DMS79 (cell line): Measurements from ENCODE around the gene CNTNAP2.

Experiments used
- DNase-seq: peaks from one replicate; lab custom pipeline; 2025; lab: John Stamatoyannopoulos, UW

CNTNAP2 gene

DNA sequence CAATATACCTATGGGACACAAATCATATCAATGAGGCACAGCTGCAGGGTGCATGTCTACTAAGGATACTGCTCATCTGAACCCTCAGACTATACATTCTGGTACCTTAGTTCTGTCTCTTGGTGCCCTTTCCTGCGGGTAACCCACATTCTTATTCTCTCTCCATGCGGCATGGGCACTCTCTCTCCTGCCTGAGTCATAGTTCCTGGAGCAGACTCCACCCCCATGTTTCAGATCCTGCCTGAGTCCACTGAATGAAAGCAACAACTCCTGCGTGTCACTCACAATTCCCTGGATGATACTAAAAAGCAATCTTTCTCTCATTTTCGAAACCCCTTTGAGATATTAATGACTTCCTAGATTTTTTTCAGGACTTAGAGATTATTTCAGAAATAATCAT lies 1820.8 kb downstream of the CNTNAP2 start:
- DNase-seq = no peak

DNA sequence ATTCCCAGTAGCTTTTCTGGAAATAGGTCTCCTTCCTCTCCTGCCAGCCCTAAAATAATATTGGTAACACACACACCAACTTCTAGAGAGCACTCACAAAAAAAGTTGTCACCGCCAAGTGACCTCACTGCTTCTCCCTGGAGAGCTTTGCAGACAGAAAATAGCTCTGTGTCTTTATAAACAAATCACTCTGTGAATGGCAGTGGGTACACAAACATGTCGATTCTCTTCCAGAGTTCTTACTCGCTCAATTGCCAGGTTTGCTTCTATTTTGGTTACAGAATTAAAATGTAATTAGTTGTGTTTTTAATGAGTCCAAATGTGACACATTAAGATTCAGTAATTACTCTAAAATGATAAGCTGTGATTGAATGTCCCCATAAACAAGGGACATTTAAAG lies 1824.8 kb downstream of the CNTNAP2 start:
- no peak for DNase-seq

DNA sequence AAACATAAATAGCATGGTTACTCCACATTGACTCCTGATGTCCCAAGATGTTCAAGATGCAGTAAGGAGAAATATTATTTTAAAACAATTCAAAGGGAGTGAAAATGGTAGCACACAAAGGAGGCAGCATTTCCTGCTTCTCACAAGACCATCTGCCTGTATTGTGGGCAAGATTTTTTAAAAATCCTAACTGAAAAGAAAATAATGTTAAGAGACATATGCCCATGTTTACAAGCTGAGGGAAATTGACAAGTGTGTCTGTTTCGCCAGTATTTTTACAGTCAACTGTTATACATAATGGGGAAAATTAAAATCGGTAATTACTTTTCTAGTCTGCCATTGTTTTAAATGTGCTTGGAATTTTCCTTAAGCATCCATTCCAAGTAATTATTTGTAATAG lies 1827.7 kb downstream of the CNTNAP2 start:
- DNase-seq = no peak

DNA sequence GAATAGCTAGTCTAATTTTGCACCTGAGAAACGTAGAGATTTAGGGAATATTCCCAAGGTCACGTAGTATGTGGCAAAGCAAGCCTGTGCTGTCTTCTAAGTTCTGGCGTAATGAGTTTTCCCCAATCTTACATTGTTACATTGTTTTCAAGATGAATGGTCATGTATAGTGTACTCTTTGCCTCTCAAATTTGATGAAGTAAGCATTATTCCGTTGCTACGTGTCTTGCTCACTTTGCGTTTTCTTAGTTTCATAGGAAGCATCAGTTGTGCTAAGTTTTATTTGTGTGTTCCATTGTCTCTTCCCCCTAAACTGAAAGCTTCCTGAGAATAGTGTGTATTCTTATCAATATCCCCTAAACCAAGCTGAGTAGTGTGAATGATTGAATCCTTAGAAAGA lies 1836.3 kb downstream of the CNTNAP2 start:
- no peak for DNase-seq

DNA sequence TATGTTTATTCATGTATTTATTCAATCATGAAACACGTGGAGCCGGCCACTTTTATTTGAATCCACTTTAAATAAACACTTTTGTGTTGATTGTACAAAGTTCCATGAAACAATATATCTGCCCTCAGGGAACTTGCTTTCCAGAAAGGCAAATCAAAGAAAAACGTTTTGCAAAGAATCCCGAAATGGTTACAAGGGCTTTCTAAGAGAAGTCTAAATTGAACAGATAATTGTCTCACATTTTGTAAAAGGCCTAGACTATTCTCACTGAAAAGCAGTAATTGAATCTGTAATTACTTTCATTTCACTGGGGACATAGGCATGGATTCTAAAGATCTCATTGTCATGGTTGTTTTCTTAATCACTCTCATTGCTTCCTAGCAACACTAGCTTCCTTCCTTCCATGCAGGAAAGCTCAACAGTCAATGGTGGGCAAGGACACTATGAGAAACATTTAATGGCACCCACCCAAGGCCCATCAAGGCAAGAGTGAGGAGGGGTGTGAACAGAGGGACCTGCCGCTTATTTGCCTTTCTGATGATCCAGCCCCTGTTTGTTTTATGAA lies 1851.5 kb downstream of the CNTNAP2 start:
- no peak for DNase-seq

DNA sequence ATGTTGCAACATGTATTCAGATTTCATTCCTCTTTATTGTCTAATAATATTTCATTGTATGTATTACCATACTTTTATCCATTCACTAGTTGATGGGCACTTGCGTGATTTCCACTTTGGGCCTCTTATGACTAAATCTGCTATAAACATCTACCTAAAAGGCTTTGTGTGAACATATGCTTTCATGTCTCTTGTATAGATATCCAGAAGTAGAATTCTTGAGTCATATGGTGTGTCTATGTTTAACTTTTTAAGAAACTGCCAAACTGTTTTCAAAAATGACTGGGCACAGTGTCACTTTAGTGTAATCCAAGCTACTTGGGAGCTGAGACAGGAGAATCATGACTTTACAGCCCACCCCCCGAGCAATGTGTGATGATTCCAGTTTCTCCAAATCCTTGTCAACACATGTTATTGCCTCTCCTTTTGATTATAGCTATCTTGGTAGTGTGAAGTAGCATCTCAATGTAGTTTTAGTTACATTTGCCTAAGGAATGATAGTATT lies 1855.1 kb downstream of the CNTNAP2 start:
- DNase-seq = no peak

DNA sequence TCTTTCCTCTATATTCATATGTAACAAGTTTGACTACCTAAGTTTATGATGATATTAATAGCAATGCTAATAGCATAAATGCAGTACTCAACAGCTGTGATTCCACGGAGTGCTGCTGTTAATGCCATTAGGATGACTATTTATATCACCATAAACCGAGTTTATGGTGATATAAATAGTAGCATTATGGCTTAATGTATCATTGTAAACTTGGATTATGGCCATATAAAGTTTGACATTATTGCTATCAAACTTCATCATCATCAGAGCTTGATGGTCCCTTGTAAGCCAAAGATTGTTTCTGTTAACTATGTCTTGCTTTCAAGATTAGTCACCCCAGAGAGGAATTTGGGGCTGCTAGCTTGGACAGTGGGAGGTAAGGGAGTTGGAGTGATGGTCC lies 1861.6 kb downstream of the CNTNAP2 start:
- DNase-seq = no peak

DNA sequence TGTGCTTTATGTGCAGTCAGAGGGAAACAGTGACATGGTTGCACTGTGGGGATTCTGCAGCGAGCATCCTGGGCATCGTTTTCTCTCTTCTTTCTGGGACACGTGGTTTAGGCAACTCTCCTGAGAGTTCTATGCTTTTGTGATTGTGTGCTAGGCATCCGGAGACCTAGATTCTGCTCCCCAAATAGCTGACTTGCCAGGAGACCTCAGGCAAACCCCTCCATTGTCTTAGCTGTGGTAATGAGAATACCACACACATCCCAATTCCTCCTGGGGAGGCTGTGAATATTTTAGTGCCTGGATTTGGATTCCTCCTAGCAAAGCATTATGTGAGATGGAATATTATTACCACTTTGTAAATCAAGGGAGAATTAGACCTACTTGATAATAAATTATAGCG lies 1862.0 kb downstream of the CNTNAP2 start:
- DNase-seq = no peak

DNA sequence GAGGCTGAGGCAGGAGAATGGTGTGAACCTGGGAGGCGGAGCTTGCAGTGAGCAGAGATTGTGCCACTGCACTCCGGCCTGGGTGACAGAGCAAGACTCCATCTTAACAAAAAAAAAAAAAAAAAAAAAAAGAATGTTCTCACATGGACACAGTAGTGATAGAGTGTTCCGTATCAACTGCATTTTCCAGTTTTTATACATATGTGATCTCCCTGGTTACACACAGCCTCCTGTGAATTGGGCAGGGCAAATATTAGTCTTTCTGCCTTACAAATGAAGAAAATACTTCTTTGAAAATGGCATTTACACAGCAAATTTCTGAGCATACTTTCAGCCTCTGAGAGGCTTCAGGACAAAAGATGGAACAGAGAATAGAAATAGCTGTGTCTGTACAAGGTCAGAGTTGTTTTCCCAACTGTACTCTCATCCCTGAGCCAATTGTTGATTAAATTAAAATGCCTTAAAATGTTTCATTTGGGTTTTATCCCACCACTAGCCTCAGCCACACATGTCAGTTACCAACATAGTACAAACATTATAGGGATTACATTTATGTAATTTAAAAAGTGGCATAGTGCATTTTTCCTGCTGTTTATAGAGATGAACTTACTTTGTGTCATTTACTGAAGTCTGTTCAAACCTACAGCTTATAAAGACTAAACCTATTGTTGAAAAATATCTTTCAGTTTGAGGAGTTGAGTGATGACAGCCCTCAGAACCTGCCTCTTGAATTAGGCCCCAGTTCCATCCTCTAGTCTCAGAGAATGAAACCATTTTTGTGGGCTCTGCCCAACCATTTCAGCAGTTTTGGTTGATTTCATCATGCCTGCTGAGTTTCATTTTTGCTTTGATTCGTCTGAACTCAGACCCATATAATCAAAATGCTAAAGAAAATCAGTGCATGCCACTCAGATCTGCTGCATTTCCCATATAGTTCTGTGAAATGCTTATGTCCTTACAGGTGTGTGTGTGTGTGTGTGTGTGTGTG lies 1864.5 kb downstream of the CNTNAP2 start:
- no peak for DNase-seq

DNA sequence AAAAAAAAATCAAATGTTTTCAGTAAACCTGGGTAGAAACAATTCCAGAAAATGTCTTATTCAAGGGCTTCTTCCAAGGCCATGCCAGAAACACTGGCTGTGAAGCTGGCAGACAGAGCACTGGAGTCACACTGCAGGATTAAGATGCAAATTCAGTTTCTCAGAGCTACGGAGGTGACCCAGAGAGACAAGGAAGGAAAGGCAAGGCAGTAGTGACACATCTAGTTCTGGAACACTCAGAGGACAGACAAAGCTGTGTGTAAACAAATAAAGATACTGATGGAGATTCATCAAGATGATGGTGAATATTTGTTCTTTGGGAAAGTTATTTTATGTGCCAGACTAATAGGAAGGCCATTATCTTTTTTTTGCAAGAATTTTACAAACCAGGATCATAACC lies 1865.7 kb downstream of the CNTNAP2 start:
- DNase-seq = no peak

DNA sequence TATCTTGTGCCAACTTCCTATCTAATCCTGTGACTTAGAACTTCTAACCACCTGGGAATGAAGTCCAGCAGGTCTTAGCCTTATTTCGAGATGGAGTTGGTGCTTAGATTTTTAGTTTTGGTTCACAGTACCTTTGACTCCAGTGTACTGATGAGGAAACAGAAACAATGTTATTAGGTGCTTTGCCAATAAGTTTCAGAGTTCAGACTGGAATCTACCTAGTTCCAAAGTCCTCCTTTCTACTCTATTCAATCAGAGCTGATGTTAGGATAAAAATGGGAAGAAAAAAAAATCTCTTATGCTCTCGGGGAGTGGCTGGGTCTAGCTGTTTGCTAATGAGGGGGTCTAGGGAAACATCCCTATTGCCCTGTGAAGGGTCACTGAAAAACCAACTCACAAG lies 1867.7 kb downstream of the CNTNAP2 start:
- DNase-seq = no peak

DNA sequence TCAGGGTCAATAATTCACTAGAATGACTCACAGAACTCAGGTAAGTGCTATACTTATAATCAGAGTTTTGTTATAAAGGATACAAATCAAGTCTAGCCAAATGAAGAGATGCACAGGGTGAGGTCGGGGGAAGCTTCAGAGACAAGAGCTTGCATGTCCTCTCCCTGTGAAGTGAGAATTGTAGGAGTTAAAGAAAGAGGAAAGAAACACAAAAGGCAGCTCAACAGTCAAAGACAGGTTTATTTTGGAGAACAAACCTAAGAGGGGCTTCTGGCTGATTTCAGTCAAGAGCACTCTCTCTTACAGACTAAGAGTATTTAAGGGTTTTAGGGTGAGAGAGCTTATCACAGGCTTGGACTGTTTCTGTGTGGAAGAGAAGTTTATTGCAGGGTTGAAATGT lies 1873.5 kb downstream of the CNTNAP2 start:
- DNase-seq = no peak

DNA sequence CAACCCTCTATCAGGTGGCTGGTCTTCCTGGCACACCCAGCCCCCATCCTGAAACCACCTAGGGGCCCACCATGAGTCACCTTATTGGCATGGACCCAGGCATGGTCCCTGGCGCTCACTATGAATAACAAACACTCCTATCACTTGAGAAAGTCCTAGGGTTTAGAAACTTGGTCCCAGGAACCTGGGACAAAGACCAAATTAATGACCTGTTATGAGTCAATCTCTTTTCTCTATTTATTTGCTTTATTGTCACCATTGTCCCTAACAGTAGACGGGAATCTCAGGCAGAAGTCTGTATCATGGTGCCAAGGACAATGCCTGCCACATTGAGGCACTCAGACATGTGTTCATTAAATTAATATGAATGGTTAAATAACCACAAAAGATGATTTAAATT lies 1874.3 kb downstream of the CNTNAP2 start:
- DNase-seq = no peak

DNA sequence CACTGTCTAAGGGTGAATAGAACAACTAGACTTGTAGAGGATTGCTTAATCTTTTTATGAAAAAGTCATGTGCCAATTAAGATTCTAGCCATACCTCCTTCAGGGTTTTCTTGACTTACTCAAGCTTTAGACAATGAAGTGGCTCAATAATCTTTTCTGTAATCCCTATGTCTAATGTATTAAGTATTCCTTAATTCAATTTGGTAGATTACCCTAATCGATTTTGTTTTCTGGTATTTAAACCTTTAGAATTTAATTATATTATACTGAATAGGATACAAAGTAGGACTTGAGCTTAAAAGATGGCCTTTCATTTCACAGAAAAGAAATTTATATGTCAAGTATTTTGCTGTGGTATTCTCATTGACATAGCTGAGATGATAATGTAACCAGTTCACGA lies 1876.1 kb downstream of the CNTNAP2 start:
- DNase-seq = no peak

DNA sequence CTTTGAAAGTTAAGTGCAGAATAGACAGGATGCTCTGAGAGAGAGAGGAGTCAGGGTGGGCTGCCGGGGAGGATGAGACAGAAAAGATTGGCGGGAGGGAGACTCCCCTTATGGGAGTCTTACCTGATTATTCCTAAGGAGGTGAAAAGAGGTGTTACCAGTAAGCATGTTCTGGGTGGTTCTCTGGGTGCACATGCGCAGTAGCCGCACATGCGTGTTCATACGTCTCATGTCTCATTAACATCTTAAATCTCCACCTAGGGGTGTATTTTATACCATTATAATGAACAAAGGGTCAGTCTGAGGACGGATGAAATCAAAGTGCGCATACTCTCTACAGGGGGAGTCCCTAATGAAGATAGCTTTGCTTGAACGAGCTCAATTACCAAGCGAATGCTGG lies 1881.0 kb downstream of the CNTNAP2 start:
- no peak for DNase-seq

DNA sequence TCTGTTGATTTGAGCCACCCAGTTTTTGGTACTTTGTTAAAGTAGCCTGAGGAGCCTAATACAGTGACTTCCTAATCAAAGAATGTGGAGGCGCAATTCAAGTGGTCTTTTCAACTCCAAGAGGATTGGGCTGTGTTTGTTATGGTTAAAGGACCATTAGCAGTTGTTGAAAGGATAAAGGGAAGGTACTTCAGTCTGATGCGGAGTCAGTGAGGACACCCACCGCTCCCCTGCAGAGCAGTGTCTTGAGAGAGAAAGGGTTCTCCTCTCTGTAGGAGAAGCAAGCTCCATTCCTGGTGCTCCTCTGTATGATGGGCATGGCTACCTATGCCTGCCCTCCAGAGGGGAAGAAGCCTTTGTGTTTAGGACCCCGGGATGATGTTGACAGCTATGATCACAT lies 1883.4 kb downstream of the CNTNAP2 start:
- DNase-seq = no peak

DNA sequence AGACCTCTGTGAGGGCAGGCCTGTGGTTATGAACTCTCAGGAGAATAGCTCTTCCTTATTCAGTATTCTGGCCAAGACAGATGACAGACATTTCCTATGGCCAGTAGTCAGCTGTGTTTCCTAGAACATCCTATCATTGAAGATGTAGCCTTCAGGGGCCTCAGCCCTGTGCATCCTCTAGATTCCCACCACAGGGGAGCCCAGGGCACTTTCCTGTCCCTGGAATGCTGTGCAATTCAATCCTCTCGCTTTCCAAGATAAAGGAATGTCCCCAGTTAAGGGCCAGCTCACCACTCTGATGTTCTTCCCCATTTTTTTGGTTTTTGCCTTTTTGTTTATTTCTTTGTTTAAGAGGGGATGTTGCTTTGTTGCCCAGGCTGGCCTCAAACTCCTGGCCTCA lies 1895.2 kb downstream of the CNTNAP2 start:
- DNase-seq = no peak

DNA sequence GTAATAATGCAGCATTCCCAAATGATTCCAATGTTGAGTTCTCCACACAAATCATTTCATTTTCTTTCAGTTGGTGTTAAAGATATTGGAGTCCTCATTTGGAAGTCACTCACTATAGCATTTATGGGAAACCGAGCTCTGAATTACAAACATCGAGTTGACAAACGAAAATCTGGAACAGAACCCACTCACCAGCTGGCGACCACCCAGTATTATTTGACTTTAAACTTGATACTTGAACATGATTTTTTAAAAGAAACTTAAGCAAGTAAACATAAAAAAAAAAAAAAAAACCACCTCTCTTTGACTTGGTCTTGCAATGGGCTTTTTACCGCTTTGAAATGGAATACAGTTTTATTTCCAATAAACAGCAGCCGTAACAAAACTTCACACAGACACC lies 1897.4 kb downstream of the CNTNAP2 start:
- no peak for DNase-seq

DNA sequence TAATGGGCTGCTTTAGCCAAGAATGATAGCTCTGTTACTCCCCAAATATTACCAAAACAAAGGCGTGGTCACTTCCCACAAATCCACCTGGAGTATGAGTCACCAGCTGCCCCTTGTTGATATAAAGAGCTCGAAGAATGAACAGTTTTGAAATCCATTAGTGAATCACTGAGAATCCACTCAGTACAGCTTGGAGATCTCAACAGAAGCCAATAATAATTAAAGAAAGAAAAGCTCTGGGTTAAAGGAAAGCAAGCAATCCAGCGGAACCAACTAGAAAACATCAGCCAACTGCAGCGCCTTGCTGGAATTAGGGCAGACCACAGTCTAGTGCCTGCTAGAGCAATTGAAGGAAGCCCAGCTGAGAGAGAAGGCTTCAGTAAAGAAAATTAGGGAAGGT lies 1897.9 kb downstream of the CNTNAP2 start:
- peak; percentile 70 for DNase-seq

DNA sequence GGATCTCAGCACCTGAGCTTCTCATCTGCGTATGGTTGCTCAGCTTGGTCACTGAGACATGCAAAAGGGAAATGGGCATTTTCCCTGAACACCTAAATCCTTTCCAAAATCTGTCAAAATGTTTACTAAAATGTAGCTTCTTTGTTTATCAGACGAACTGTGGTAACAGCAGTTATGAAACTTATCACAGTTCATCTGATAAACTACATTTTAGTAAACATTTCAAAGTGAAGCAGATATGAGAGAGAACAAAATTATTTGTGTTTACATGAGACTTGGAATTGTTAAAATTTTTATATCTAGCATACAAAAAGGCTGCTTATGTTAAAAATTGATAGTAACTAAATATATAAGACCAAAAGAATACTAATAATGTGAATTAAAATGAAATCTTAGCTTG lies 1900.5 kb downstream of the CNTNAP2 start:
- no peak for DNase-seq

DNA sequence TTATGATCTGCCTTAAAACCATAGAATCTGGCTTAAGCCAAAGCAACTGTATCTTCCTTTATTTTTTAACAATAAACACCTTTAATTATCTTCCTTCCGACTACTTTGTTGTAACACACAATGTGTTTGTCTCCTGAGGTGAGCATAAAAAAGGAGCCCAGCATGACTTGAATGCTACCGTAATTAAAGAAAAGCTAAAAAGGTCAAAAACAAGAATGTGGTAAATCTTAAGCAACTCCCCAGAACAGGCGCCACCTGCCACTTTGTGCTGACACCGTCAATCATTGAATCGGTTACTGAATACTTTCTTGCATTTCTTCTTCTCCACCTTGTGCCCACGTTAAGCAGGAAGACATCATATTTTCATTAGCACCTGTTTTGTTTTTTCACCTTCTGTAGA lies 1904.1 kb downstream of the CNTNAP2 start:
- DNase-seq = no peak

DNA sequence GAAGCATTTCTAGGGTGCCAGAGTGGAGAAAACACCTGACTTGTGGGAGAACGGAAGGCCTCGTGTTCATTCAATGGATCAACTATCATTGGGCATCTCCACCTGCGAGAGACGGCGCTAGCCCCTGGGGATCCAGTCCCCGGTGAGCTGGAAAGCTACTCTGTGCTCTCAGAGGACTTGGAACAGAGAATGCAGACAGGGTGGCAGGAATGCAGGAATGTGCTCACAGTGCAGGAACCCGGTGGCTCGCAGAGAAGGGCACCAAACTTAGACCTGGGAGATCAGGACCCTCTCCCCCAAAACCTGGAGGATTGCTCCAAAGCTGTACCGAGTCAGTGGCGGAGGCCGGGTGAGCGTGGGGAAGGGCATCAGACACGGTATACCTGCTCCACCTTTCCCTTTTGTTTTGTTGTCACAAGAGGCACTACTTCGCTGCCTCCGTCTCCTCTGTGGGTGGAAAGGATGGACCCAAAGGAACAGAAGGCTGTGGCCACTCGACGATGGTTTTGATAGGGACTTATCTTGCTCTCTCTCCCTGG lies 1905.0 kb downstream of the CNTNAP2 start:
- DNase-seq = no peak

DNA sequence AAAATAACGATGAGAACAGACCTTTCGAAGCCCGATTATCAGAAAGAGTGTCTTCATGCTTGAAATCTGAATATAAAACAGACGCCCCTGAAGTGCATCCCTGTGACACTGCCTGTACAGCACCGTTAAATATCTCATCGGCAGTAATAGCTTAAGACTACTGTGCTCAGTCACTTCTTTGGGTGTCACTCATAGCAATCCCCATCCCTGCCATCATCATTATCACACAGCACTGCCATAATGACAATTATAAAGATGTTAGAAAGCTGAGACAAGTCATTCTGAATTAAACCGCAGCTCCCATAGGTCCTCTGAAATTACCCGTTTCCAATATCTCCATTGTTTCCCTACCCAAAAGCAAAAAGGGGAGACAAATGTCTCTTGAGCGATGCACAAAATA lies 1906.2 kb downstream of the CNTNAP2 start:
- DNase-seq = no peak
